HG02759 (cell line): ENCODE data around the gene ABCA13.

Experiments used
- ATAC-seq: cut with Tn5 transposase; IDR thresholded peaks from one replicate; pipeline ENCODE4 v1.9.1; 2021; ENCODE audit warnings: mild to moderate bottlenecking, moderate library complexity; ENCODE audit not compliant: unreplicated experiment

ABCA13 gene

GRCh38 chr7:48296966-48297365, 125.7 kb downstream of the ABCA13 start:
- no peak for ATAC-seq

DNA sequence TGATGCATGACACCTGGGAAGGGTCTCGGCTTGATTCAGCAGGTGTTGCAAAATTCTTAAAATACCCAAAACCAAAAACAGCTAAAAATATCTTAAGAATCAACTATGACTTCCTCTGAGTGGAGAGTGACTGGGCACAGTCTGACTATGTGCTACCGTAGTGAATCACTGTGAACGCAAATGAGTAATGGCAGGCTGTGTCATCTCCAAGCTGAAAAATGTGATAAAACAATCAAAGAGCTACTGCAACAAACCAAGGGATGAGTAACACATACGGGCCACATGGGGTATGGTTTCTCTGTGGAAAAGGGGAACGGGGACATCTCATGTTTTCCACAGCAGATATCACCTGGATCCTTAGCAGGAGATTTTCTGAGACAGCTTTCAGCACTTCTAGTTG, 127.5 kb downstream of the ABCA13 start:
- peak; percentile 77 for ATAC-seq

DNA sequence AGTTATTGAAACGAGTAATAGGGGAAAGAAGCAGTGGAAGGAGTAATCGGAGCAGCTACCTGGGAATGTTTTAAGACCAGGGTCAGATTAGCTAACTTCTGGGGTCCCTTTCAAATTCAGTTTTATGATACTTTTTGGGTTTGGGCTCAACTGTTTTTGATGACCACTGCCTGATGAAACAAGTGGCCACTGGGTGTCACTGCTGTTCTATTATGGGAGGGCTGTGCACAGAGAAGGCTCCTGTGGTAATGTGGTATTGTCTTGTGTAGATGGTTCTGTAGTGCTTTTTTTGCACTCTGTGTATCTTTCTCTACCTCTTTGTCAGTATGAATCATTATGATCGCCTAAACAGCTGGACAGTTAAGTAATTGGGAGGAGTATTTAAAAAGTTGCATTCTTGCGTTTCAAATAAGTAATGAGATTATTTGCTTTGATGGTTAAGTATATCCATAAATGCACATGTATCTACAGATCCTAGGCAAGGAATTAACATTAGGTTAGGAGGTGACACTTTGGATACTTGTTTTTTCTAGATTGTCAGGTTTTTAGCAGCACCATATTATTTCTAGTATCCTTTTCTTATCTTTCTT, 128.4 kb downstream of the ABCA13 start:
- peak; percentile 75 for ATAC-seq

GRCh38 chr7:48300301-48300700, 129.0 kb downstream of the ABCA13 start:
- ATAC-seq: no peak

DNA sequence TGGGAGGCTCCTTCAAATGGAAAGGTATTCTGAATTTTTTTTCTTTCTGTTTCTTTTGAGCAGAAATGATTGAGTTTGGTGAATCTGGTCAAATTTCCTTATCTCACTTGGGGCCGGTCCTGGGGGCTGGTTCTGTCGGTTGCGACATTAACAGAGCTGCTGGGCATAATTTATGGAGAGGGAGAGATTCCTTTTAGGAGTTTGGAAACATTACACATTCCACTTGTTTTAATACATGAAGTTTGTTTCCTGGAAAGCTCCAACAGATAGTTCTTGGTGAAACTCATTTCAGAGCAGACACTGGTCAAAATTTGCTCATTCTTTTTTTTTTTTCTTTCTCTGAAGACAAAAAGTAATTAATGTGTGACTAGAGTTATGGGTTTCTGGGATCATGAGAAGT, 129.9 kb downstream of the ABCA13 start:
- no peak for ATAC-seq

DNA sequence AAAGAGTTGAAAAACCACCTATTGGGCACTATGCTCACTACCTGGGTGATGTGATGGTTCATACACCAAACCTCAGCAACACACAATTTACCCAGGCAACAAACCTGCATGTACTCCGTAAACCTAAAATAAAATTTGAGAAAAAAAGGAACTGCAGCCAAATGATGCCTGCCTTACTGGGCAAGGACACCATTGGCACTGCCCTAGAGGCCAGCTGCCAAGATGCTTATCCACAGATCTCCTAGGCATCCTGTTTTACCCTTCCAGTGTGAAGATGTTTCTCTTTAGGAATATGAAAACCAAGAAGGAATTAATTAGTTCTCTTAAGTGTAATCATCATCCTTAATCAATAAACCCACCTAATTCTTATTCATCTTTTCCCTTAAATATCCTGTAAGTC, 133.4 kb downstream of the ABCA13 start:
- no peak for ATAC-seq

DNA sequence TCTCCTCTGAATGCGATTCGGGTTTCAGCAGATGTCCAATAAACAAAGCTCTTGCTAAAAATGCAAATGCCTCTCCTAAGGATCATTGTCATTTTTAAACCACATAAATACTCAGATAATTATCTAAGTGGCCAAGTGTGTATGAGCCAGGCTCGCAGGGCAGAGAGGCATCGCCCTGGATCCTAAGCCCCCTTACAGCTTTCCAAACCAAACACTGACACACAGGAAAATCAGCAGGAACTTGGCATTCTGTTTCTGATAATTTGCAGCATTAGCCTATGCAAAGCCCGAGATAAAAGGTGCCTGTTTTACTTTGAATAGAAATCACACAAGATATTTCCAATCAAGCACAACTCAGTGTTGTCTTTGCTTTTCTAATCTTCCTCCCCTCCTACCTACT, 134.4 kb downstream of the ABCA13 start:
- no peak for ATAC-seq

DNA sequence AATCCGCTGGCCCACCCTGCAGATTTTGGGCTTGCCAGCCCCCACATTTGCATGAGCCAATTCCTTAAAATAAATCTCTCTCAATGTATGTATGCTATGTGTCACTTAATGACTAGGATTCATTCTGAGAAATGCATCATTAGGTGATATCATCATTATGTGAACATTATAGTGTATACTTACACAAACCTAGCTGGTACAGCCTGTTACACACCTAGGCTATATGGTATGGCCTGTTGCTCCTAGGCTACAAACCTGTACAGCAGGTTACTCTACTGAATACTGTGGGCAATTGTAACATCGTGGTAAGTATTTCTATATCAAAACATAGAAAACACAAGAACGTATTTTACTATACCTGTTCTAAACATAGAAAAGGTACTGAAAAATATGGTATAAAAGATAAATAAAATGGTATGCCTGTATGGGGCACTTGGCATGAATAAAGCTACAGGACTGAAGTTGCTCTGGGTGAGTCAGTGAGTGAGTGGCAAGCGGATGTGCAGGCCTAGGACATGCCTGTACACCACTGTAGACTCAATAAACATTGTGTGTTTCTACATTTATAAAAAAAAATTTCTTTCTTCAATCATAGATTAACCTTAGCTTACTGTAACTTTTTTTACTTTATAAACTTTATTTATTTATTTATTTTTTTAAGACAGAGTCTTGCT, 135.9 kb downstream of the ABCA13 start:
- no peak for ATAC-seq

DNA sequence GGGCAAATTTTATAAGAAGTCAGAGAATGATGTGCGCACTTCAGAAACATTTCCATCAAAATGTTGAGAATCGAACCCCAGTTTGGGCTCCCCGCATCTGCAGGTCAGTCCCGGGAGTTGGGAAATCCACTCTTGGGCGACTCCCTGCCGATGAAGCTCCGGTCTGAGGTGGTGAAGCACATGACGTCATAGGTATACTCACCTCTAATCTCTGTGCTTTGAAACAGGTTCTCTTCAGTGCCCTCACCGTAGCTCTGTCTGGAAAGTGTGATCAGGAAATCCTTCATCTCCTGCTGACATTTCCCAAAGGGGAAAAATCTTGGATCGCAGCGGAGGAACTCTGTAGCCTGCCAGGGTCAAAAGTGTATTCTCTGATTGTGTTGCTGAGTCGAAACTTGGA, 138.5 kb downstream of the ABCA13 start:
- ATAC-seq: no peak

DNA sequence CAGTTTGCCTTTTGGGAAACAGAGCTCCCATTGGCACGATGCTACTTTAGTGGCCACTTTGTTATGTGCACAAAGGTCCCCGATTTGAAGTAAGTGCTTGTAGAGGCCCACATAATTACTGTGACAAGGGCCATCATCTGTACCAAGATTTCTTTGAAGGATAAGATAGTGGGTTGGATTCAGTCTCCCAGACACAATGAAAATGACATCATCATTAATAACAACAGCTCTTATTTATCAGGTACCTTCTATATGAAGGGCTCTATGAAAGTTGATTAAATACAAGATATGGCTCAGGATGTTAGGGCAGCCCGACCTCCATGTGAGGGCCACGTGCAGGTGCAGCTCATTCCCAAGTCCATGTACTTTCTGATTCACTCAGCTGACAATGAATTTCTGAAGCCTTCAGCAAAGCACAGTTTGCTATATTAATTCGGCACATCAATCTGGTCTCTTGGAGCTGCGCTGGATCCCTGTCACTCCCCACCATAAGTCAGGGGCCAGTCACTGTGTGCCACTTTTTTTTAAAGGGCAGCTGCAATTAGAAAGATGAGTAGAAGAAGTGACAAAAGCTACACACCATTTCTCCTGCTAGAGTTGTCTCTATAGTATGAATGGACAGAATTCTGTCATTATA, 140.3 kb downstream of the ABCA13 start:
- no peak for ATAC-seq

DNA sequence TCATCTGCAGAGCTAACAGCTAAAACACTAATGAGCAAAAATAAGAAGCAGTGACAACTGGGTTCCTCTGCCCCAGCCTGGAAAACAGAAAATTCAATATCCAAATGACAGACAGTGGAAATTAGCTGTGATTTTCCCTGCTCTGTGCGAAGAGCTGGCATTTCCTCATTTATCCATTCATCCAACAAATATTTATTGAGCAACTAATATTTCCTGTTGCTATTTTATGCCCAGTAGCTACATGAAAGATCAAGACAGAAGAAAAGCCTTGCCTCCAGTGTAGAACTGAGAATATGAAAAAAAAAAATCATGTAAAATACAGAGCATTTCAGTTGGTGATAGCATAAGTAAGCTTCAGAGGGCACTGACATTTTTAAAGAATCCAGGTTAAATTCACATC, 140.9 kb downstream of the ABCA13 start:
- no peak for ATAC-seq

GRCh38 chr7:48316768-48317167, 145.5 kb downstream of the ABCA13 start:
- no peak for ATAC-seq

DNA sequence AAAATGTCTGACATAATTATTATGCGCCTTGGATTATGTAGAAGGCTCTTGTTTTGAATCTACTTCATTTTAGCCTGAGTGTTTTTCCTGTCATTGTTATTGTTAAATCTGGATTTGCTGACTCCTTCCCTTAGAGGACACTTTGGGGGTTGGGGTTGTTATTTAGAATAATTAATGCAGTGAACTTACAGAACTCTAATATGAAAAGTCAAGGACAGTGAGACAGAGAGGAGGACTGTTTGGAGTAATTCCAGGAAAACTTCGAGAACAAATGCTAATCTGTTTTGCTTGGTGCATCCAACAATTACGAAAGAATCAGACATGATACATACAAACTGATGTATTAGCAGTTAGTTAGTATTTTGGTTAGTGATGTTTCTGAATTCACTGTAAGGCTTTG, 146.1 kb downstream of the ABCA13 start:
- no peak for ATAC-seq

GRCh38 chr7:48321319-48322010, 150.2 kb downstream of the ABCA13 start:
- no peak for ATAC-seq

- no peak for ATAC-seq
Observed at GRCh38 chr7:48337012-48337621, 165.9 kb downstream of the ABCA13 start.

- no peak for ATAC-seq
Observed at GRCh38 chr7:48337781-48338180, 166.5 kb downstream of the ABCA13 start.

GRCh38 chr7:48347230-48347825, 176.1 kb downstream of the ABCA13 start:
- ATAC-seq: no peak

DNA sequence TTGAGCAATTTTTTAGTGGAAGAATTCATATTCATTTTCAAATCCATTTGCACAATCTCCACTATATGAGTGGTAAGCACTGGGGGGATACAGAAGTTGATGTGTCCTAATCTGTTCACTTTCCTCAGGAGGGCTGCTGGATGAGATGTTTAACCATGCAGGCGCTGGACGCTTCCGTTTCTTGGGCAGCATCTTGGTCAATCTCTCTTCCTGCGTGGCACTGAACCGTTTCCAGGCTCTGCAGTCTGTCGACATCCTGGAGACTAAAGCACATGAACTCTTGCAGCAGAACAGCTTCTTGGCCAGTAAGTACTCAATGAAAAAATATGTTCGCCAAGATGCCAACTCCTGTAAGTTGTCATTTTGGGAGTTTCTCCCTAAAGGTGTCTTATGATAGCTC, 179.3 kb downstream of the ABCA13 start:
- ATAC-seq: no peak

GRCh38 chr7:48351900-48352299, 180.6 kb downstream of the ABCA13 start:
- ATAC-seq: no peak

DNA sequence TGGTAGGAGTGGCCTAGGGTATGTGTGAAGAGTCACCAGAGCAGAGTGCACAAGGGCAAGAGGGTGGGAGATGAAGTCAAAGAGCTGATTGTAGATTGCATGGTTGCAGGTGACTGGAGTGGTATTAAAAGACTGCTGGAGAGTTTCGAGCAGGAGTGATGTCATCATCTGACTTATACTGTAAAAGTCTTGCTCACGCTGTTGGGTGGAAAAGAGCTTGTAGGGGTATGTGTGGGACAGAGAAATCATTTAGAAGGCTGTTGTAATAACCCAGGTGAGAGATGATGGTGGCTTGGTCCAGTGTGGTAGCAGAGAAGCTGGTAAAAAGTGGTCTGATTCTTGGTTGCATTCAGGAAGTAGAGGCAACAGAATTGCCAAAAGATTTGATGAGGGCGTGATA, 184.1 kb downstream of the ABCA13 start:
- no peak for ATAC-seq

DNA sequence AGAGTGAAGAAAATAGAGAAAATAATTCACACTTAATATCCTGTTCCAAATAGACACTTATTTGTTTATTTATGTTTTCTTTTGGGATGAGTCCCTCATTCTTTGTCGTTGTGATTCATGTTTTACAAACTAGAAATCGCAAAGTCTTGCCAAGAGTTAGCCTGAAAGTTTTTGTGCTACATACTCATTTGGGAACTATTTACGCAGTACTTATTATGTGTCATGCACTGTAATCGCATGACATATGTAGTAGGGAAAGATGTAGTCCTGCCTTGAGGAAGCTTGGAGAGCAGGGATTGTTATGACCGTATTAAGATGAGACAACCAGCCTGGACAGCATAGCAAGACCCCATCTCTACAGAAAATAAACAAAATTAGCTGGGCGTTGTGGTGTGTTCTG, 189.3 kb downstream of the ABCA13 start:
- ATAC-seq: no peak
